ENCODE measurements around the gene CFLAR.

Gene CFLAR

GRCh38 chr2:201071479-201072200 is 44.3 kb upstream of the CFLAR start, which contains the start of the genes HYCC2 and NDUFB3 (continued):
- TF ChIP-seq ZNF18 (tag by site-specific recombination; IDR thresholded peaks at IDR 0.05) (no peak), ZNF416 (tag by site-specific recombination; IDR thresholded peaks at IDR 0.05) (no peak)

DNA sequence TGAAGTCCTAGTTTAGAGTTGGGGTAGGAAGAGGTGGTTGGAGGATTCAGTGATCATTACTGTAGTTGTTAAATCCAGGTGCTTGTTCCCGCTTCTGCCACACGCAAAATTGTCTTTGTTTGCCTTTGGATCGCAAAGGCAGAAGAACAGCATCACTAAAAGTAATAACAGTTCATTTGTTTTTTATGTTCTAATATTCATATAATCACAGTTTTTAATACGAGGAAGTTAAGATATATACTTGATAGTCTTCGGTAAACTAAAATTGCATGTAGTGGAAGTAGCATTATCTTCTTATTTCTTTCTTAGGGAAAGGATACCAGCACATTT is 43.8 kb upstream of the CFLAR start:
- ChIA-PET POLR2A (interaction anchor here (0.6 to 1.1 kb wide), 3 partner anchors 44 to 108 kb away, joined by 3 read pairs; partner anchors contain the start of gene CFLAR), CTCF (interaction anchor here (0.7 kb wide), 1 partner anchor 105 kb away, joined by 3 read pairs; no protein-coding TSS in a partner anchor)
- no peaks in the 10 kb centered on the region for H3K36me3 ChIP-seq (ENCODE audit: control insufficient read depth in 2 of 2, insufficient read depth in 1 of 2, low read length in 2 of 2)
- TF ChIP-seq GLIS1 (tag by site-specific recombination; IDR thresholded peaks at IDR 0.05) (no peak), ZBTB17 (tag by site-specific recombination; IDR thresholded peaks at IDR 0.05) (0 out of 2 replicates have a peak, but pooled peaks have one; percentile 6), GFI1B (tag by site-specific recombination; IDR thresholded peaks at IDR 0.05) (no peak), ZBTB11 (tag by site-specific recombination; conservative IDR thresholded peaks at IDR 0.05; ENCODE audit: low read depth) (no peak)
- 0 out of 2 replicates have a peak, but pooled peaks cover 3% of the 10 kb centered on the region for H3K4me1 ChIP-seq (ENCODE audit: control insufficient read depth, insufficient read depth, low read length)
- no peaks in the 10 kb centered on the region for H3K9me3 ChIP-seq (ENCODE audit: control insufficient read depth, insufficient read depth, low read depth, low read length)
- H3K27ac ChIP-seq (ENCODE audit: extremely low read depth, low read depth, low read length): peak overlapping the region; percentile 85
- peak overlapping the region; percentile 100 for H3K4me3 ChIP-seq (ENCODE audit: low read depth, low read length)

DNA sequence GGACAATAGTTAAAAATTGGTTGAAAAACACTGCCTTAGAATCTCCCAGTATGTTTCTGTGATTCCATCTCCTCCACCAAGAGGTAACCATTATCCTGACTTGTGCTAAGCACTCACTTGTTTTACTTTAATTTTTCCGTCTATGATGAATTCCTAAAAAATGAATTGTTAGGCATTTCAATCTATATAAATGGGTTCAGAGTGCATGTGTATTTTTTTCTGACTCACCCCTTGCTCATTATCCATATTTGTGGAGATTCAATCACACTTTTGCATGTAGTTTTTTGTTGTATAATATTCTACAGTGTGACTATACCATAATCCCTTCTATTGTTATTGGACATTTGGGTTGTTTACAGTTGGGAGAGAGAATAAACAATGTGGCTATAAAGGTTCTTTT is 42.9 kb upstream of the CFLAR start:
- ChIA-PET CTCF (no interaction called here), POLR2A (interaction anchor here (1.0 to 1.1 kb wide), 2 partner anchors 43 to 45 kb away, joined by 3 read pairs; partner anchors contain the start of gene CFLAR)
- Histone ChIP-seq H3K4me3 (ENCODE audit: low read depth, low read length) (no peak overlapping the region), H3K4me1 (ENCODE audit: control insufficient read depth, insufficient read depth, low read length) (0 out of 2 replicates have a peak, but pooled peaks cover 2% of the 10 kb centered on the region), H3K36me3 (ENCODE audit: control insufficient read depth in 2 of 2, insufficient read depth in 1 of 2, low read length in 2 of 2) (no peaks in the 10 kb centered on the region), H3K9me3 (ENCODE audit: control insufficient read depth, insufficient read depth, low read depth, low read length) (no peaks in the 10 kb centered on the region), H3K27ac (ENCODE audit: extremely low read depth, low read depth, low read length) (no peak overlapping the region)
- no peak for TF ChIP-seq ZNF530 (tag by site-specific recombination; IDR thresholded peaks at IDR 0.05; ENCODE audit: low read depth)
- no peak for TF ChIP-seq BCL6B (tag by site-specific recombination; IDR thresholded peaks at IDR 0.05)
- no peak for TF ChIP-seq ZNF791 (tag by site-specific recombination; IDR thresholded peaks at IDR 0.05)
- TF ChIP-seq HOXD13 (CRISPR knock-in tag; IDR thresholded peaks at IDR 0.05; ENCODE audit: borderline replicate concordance): no peak
- TF ChIP-seq ZNF155 (tag by site-specific recombination; IDR thresholded peaks at IDR 0.05): no peak
- TF ChIP-seq ZNF654 (tag by site-specific recombination; IDR thresholded peaks at IDR 0.05; ENCODE audit: low read depth): no peak
- no peak for TF ChIP-seq ZNF426 (tag by site-specific recombination; IDR thresholded peaks at IDR 0.05)
- no peak for TF ChIP-seq ZNF600 (tag by site-specific recombination; IDR thresholded peaks at IDR 0.05)
- TF ChIP-seq ZNF518A (tag by site-specific recombination; conservative IDR thresholded peaks at IDR 0.05; ENCODE audit: low read depth): no peak
- TF ChIP-seq ZNF16 (tag by site-specific recombination; IDR thresholded peaks at IDR 0.05; ENCODE audit: low read depth): no peak
- no peak for TF ChIP-seq SCRT1 (tag by site-specific recombination; IDR thresholded peaks at IDR 0.05; ENCODE audit: borderline replicate concordance)
- no peak for TF ChIP-seq RBAK (tag by site-specific recombination; IDR thresholded peaks at IDR 0.05)
- TF ChIP-seq ZNF23 (tag by site-specific recombination; IDR thresholded peaks at IDR 0.05; ENCODE audit: borderline replicate concordance): no peak

Data from HEK293 (cell line).